Progenitor cell of endocrine pancreas (in vitro differentiated cells): ENCODE data around the gene GRM8. TPM values are rescaled to one million over a fixed set of nuclear protein-coding genes. Genes with fewer than 3 reads are reported as not detected.

Source experiments
- DNase-seq: peaks from one replicate; pipeline ENCODE4 v3.0.0; 2021; ENCODE audit warnings: low spot score; ENCODE audit not compliant: unreplicated experiment
- H3K27ac Mint-ChIP-seq: 2 replicates; pipeline ENCODE4 v1.8.0; 2021; ENCODE audit warnings: mild to moderate bottlenecking, moderate library complexity, mixed read lengths
- H3K27me3 Mint-ChIP-seq: 2 replicates; pipeline ENCODE4 v1.8.0; 2021; ENCODE audit warnings: mixed read lengths
- H3K36me3 Mint-ChIP-seq: 2 replicates; pipeline ENCODE4 v1.8.0; 2022; ENCODE audit warnings: mixed read lengths; ENCODE audit not compliant: insufficient read depth
- H3K4me1 Mint-ChIP-seq: 2 replicates; pipeline ENCODE4 v1.8.0; 2021; ENCODE audit warnings: low read depth, mixed read lengths
- H3K4me3 Mint-ChIP-seq: 2 replicates; pipeline ENCODE4 v1.8.0; 2021; ENCODE audit warnings: low read depth, mild to moderate bottlenecking, moderate library complexity, mixed read lengths
- H3K9me3 Mint-ChIP-seq: 2 replicates; pipeline ENCODE4 v1.8.0; 2021; ENCODE audit warnings: low read depth, mixed read lengths
- total RNA-seq: library from RNA; stranded (reverse); gene quantifications from 2 replicates; pipeline ENCODE4 v1.2.1, GENCODE V29; 2021
- TF ChIP-seq, protein P1 (sequence below): fragments of 200-600 bp; sonication (generic); IDR thresholded peaks from one replicate; pipeline ENCODE4 v1.5.0; 2021; ENCODE audit warnings: antibody characterized with exemption, mild to moderate bottlenecking; ENCODE audit not compliant: unreplicated experiment

Gene GRM8
- total RNA-seq, 1 donor from 2014 or later: 4.2 TPM

DNA sequence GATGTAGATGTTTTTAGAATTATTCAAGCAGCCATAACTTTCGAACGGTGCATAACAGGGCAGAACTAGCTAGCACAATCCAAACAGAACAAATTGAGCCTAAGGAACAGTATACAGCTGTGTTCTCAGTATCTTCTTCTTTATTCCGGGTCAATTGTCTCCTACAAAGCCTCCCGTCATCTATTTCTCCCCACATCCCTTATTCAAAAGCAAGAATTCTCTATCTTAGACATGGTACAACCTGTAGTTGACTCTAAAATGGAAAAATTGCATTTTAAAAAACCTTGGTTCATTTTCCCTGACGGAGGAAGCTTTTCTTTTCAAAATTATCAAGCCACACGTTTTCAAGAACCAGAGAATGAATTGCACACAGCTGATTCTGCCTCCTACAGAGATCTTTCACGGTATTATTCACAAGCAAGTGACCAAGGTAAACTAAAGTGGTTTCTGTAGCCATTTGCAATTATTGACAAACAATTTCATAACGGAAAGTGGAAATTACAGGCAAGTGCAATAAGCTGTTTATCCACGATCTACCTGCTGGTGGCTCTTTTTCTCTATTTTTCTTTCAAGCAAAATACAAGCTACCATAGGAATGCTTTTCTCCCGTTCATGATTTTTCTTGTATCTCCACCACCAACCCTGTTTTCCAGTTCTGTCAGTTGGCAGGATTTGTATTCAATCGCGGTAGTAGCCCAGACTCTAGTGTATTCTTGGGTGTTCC is 2.3 kb downstream of the GRM8 start:
- H3K27me3 Mint-ChIP-seq: peaks cover 76% of the 10 kb centered on the region
- H3K27ac Mint-ChIP-seq: no peak overlapping the region
- no peak overlapping the region for H3K4me3 Mint-ChIP-seq
- TF ChIP-seq, protein P1, sequence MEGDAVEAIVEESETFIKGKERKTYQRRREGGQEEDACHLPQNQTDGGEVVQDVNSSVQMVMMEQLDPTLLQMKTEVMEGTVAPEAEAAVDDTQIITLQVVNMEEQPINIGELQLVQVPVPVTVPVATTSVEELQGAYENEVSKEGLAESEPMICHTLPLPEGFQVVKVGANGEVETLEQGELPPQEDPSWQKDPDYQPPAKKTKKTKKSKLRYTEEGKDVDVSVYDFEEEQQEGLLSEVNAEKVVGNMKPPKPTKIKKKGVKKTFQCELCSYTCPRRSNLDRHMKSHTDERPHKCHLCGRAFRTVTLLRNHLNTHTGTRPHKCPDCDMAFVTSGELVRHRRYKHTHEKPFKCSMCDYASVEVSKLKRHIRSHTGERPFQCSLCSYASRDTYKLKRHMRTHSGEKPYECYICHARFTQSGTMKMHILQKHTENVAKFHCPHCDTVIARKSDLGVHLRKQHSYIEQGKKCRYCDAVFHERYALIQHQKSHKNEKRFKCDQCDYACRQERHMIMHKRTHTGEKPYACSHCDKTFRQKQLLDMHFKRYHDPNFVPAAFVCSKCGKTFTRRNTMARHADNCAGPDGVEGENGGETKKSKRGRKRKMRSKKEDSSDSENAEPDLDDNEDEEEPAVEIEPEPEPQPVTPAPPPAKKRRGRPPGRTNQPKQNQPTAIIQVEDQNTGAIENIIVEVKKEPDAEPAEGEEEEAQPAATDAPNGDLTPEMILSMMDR: no peak
- H3K36me3 Mint-ChIP-seq: no peaks in the 10 kb centered on the region
- H3K4me1 Mint-ChIP-seq: peaks cover 5% of the 10 kb centered on the region
- DNase-seq: no peak
- no peaks in the 10 kb centered on the region for H3K9me3 Mint-ChIP-seq

DNA sequence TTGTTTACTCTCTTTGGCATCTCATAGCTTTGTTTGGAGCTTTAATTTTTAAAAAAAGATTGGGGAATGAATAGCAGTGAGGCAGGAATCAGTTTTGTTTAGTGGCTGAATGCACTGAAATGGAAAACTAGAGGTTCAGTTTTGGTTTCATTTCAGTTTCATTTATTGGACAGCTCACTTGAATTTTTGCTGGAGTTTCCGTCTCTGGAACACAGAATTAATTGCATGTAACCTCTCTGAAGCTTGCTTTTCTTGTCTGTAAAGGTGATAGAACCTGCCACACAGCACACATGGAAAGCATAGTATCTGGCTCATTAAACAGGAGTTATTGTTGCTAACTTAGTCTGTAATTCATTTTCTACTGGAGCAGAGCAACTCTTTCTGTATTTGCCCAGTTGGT is 7.1 kb downstream of the GRM8 start:
- Mint-ChIP-seq H3K4me3 (no peak overlapping the region), H3K4me1 (peaks cover 4% of the 10 kb centered on the region), H3K36me3 (no peaks in the 10 kb centered on the region), H3K27me3 (peaks cover 75% of the 10 kb centered on the region), H3K9me3 (no peaks in the 10 kb centered on the region), H3K27ac (no peak overlapping the region)
- TF ChIP-seq, protein P1: no peak
- no peak for DNase-seq

DNA sequence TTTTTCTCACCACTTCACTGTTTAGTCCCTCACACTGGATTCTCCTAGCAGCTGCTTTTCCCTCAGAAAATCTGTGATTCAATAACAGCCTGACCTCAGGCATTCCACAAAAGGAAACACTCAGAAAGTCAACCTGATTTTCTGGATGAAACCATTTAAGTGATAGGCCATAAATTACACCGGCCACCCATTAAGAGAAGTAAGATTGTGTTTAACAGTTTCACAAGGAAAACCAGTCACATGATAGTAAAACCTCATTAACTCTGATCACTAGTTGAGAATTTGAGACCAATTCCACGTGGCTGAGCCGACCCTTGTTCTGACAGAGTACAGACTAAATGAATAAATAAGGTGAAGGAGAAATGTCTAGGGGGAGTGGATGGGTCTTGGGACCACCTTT is 7.7 kb downstream of the GRM8 start:
- TF ChIP-seq, protein P1: no peak
- Mint-ChIP-seq H3K4me1 (peaks cover 4% of the 10 kb centered on the region), H3K36me3 (no peaks in the 10 kb centered on the region), H3K27me3 (peaks cover 75% of the 10 kb centered on the region), H3K27ac (no peak overlapping the region), H3K4me3 (no peak overlapping the region), H3K9me3 (no peaks in the 10 kb centered on the region)
- no peak for DNase-seq

DNA sequence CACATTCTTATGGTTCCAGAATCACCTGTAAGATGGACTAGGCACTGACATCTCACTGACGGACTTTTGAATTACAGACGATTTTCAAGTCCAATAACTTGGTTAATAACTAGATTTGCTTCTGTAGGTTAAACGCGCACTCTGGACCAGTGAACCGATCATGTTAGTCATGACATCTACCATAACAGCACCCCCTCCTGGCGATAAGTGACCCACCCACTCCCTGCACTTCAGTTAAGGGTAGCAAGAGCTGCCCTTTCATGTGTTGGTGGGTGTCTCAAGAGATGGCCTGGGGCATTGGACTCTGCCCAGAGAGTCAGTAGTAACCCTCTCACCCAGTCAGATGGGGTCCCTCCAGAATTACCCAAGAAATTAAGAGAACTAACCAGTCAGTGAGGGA is 12.9 kb downstream of the GRM8 start:
- Mint-ChIP-seq H3K9me3 (peaks cover 3% of the 10 kb centered on the region), H3K27me3 (peaks cover 34% of the 10 kb centered on the region), H3K4me1 (peaks cover 4% of the 10 kb centered on the region), H3K36me3 (no peaks in the 10 kb centered on the region), H3K27ac (no peak overlapping the region), H3K4me3 (no peak overlapping the region)
- DNase-seq: no peak
- TF ChIP-seq, protein P1: peak; percentile 22

DNA sequence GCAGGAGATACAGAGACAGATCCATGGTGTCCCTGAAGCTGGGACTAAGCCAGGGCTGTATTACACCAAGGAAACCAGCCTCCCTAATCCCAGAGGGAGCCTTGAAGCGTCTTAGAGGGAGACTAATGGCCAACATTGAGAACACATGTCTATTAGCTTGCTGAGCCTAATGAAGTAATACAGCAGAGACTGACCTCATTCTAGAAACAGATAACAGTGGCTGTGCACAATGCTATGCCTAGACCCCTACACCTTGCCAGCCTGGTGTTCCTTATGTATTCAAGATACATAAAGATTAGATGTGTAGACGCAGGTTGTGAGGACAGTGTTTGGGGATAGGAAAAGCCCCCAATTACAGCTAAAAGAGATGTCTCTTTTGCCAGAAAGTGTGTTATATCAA is 19.1 kb downstream of the GRM8 start:
- Mint-ChIP-seq H3K4me3 (no peak overlapping the region), H3K4me1 (peaks cover 12% of the 10 kb centered on the region), H3K9me3 (peaks cover 3% of the 10 kb centered on the region), H3K36me3 (no peaks in the 10 kb centered on the region), H3K27me3 (peaks cover 3% of the 10 kb centered on the region), H3K27ac (peak overlapping the region; percentile 81)
- no peak for DNase-seq
- TF ChIP-seq, protein P1: no peak
